ENCODE measurements around the gene PTPRM. TPM values are rescaled to one million over a fixed set of nuclear protein-coding genes. Genes with fewer than 3 reads are reported as not detected.

The PTPRM gene
- total RNA-seq, 1 experiment from 2014 or later: 45.6 TPM

- H3K27ac ChIP-seq (ENCODE audit: low read length): no peak overlapping the region
- DNase-seq (no peak), ATAC-seq (no peak)
- H3K27me3 ChIP-seq (ENCODE audit: low read length): no peaks in the 10 kb centered on the region
- POLR2A ChIA-PET (ENCODE audit: unreplicated experiment): no interaction called here
- CTCF ChIA-PET: no interaction called here
- H3K9me3 ChIP-seq (ENCODE audit: low read length): no peaks in the 10 kb centered on the region
- no peak overlapping the region for H2AFZ ChIP-seq (ENCODE audit: low read length)
- no peaks in the 10 kb centered on the region for H3K9me2 ChIP-seq (replicated peaks; ENCODE audit: low read length)
- no peaks in the 10 kb centered on the region for H3F3A ChIP-seq (ENCODE audit: low read length, unreplicated experiment)
- no peaks in the 10 kb centered on the region for H3K36me3 ChIP-seq (ENCODE audit: low read depth, low read length)
- intact Hi-C loops (cut with micrococcal nuclease): no loop called here
- no peaks in the 10 kb centered on the region for H3K79me2 ChIP-seq (ENCODE audit: low read length)
- H3K4me3 ChIP-seq (ENCODE audit: low read length): no peak overlapping the region
- H3K4me2 ChIP-seq (ENCODE audit: low read length): no peak overlapping the region
- H4K20me1 ChIP-seq (ENCODE audit: low read length): no peaks in the 10 kb centered on the region
- no peak for TF ChIP-seq CTCF (conservative IDR thresholded peaks at IDR 0.05; ENCODE audit: low read depth, low read length)
- TF ChIP-seq EZH2phosphoT487 (IDR thresholded peaks at IDR 0.05; ENCODE audit: borderline replicate concordance, low read length): no peak
- TF ChIP-seq EZH2 (IDR thresholded peaks at IDR 0.05; ENCODE audit: low read length, unreplicated experiment): no peak
- H3K9ac ChIP-seq (ENCODE audit: low read length): no peak overlapping the region
- no TSS peak for BruUV-seq (replicated peaks)
- 0 out of 2 replicates have a peak, but pooled peaks cover under 1% of the 10 kb centered on the region for H3K4me1 ChIP-seq (ENCODE audit: insufficient read depth, low read length)
These were observed 600.6 kb downstream of the PTPRM start for GRCh38 chr18:8167673-8168072.

- Histone ChIP-seq H4K20me1 (ENCODE audit: low read length) (no peaks in the 10 kb centered on the region), H3K36me3 (ENCODE audit: low read depth, low read length) (no peaks in the 10 kb centered on the region), H3K4me3 (ENCODE audit: low read length) (no peak overlapping the region), H2AFZ (ENCODE audit: low read length) (no peak overlapping the region), H3K9ac (ENCODE audit: low read length) (no peak overlapping the region), H3K4me1 (ENCODE audit: insufficient read depth, low read length) (0 out of 2 replicates have a peak, but pooled peaks cover 6% of the 10 kb centered on the region), H3K79me2 (ENCODE audit: low read length) (no peaks in the 10 kb centered on the region), H3K9me3 (ENCODE audit: low read length) (no peaks in the 10 kb centered on the region), H3K4me2 (ENCODE audit: low read length) (no peak overlapping the region), H3K9me2 (replicated peaks; ENCODE audit: low read length) (no peaks in the 10 kb centered on the region), H3K27me3 (ENCODE audit: low read length) (no peaks in the 10 kb centered on the region), H3F3A (ENCODE audit: low read length, unreplicated experiment) (no peaks in the 10 kb centered on the region), H3K27ac (ENCODE audit: low read length) (no peak overlapping the region)
- BruUV-seq (replicated peaks): no TSS peak
- no peak for ATAC-seq
- CTCF ChIA-PET: no interaction called here
- TF ChIP-seq CTCF (conservative IDR thresholded peaks at IDR 0.05; ENCODE audit: low read depth, low read length) (no peak), EZH2 (IDR thresholded peaks at IDR 0.05; ENCODE audit: low read length, unreplicated experiment) (no peak), EZH2phosphoT487 (IDR thresholded peaks at IDR 0.05; ENCODE audit: borderline replicate concordance, low read length) (no peak)
- POLR2A ChIA-PET (ENCODE audit: unreplicated experiment): interaction anchor here (0.6 kb wide), 1 partner anchor 13 kb away, joined by 3 read pairs; no protein-coding TSS in a partner anchor
- intact Hi-C loops (cut with micrococcal nuclease): loop anchor here (10.0 kb wide), 1 partner anchor 215 kb away; no protein-coding TSS in a partner anchor
- no peak for DNase-seq
These were observed 602.6 kb downstream of the PTPRM start for GRCh38 chr18:8169722-8170121.

- DNase-seq (no peak), ATAC-seq (no peak)
- TF ChIP-seq EZH2phosphoT487 (IDR thresholded peaks at IDR 0.05; ENCODE audit: borderline replicate concordance, low read length) (no peak), CTCF (conservative IDR thresholded peaks at IDR 0.05; ENCODE audit: low read depth, low read length) (no peak), EZH2 (IDR thresholded peaks at IDR 0.05; ENCODE audit: low read length, unreplicated experiment) (no peak)
- Histone ChIP-seq H3F3A (ENCODE audit: low read length, unreplicated experiment) (no peaks in the 10 kb centered on the region), H3K4me2 (ENCODE audit: low read length) (no peak overlapping the region), H2AFZ (ENCODE audit: low read length) (no peak overlapping the region), H3K9me2 (replicated peaks; ENCODE audit: low read length) (no peaks in the 10 kb centered on the region), H3K9me3 (ENCODE audit: low read length) (no peaks in the 10 kb centered on the region), H4K20me1 (ENCODE audit: low read length) (no peaks in the 10 kb centered on the region), H3K27me3 (ENCODE audit: low read length) (no peaks in the 10 kb centered on the region), H3K36me3 (ENCODE audit: low read depth, low read length) (no peaks in the 10 kb centered on the region), H3K9ac (ENCODE audit: low read length) (no peak overlapping the region), H3K79me2 (ENCODE audit: low read length) (no peaks in the 10 kb centered on the region), H3K27ac (ENCODE audit: low read length) (no peak overlapping the region), H3K4me1 (ENCODE audit: insufficient read depth, low read length) (0 out of 2 replicates have a peak, but pooled peaks cover 6% of the 10 kb centered on the region), H3K4me3 (ENCODE audit: low read length) (no peak overlapping the region)
- ChIA-PET CTCF (no interaction called here), POLR2A (ENCODE audit: unreplicated experiment) (no interaction called here)
- intact Hi-C loops (cut with micrococcal nuclease): loop anchor here (10.0 kb wide), 1 partner anchor 210 kb away; no protein-coding TSS in a partner anchor
- BruUV-seq (replicated peaks): no TSS peak
These were observed 607.7 kb downstream of the PTPRM start for GRCh38 chr18:8174771-8175170.
